Stimulated activated CD8-positive, alpha-beta memory T cell treated with anti-CD3 and anti-CD28 coated beads, Interleukin-7, amount 100 ng/mL, for 4 hours (primary cell): ENCODE results near the gene NDUFA6.
A peak's percentile ranks its signal among the peaks of the same experiment; 100 is the strongest.
"Not testable (repeated sequence)": the region's sequence is repeated elsewhere in the genome, so short reads cannot be mapped to it uniquely, and the experiment has no call there.

ENCODE experiments used
- DNase-seq, 2 donors: peaks; one replicate each; pipeline ENCODE4 v3.0.0-alpha.2; 2020; ENCODE audit warnings: low read depth in 2 of 2

NDUFA6 gene

DNA sequence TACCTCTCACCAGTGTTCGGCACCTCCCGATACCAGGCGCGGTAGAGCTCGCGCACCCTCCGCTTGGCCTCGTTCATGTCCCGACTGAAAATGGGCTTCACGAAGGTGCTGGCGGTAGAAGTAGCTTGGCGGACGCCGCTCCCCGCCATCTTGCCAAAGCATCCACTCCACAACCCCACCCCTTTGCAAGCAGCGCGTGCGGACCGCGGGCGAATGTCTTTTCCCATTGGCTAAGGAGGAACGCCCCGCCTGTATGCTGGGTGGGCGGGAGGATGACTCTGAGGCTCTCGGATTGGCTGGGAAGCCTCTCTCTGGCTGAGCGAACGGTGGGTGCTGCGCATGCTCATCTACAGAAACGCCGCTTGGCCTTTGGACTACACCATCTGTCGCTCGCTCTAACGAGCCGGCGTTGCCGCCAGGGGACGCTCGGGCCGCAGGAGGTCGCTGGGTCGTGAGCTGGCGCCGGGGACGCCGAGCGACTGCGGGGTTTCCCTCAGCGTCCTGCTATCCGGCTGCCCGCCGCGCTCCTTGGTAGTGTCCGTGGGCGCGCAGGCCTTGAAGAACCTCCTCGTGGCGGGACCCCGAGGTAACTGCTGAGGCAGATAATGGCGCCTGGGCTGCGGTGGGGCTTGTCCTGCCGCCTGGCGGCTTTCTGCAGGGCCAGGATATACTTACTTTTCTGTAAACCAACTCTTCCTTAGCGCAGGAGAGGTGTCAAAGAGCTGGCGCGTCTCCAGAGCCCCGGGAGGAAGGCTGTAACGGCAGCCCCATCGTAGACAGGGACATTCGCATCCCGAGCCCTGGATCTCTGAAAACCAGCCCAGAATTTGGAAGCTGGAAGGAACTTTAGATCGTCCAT is at the start of gene NDUFA6:
Gene NDUFA6, minus strand, starts transcription at position 177 of the 859 bp plus-strand sequence. Its CDS starts 28 bp downstream, at position 149.
- DNase-seq: peak; percentile 98 to 99

DNA sequence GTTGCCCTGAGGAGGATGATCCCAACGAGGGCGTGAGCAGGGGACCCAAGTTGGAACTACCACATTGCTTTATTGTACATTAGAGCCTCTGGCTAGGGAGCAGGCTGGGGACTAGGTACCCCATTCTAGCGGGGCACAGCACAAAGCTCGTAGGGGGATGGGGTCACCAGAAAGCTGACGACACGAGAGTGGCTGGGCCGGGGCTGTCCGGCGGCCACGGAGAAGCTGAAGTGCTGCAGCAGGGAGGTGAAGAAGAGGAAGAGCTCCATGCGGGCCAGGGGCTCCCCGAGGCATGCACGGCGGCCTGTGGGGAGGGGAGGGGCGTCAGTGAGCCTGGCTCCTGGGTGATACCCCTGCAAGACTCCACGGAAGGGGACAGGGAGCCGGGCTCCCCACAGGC is 49.6 kb upstream of the NDUFA6 start:
- DNase-seq: not testable (repeated sequence)

DNA sequence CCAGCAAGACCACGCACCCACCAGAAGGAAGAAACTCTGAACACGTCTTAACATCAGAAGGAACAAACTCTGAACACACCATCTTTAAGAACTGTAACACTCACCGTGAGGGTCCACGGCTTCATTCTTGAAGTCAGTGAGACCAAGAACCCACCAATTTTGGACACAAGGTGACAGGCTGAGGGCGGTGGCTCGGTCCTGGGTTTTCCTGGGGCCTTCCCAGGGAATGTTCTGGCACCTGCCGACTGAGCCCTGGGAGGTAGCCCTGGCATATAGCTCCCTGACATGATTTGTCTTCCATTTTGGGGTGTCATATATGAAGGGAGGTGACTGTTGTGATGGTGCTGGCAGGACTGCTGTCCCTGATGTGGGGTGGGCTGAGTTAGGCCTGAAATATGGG is 48.9 kb upstream of the NDUFA6 start:
- DNase-seq: not testable (repeated sequence)

DNA sequence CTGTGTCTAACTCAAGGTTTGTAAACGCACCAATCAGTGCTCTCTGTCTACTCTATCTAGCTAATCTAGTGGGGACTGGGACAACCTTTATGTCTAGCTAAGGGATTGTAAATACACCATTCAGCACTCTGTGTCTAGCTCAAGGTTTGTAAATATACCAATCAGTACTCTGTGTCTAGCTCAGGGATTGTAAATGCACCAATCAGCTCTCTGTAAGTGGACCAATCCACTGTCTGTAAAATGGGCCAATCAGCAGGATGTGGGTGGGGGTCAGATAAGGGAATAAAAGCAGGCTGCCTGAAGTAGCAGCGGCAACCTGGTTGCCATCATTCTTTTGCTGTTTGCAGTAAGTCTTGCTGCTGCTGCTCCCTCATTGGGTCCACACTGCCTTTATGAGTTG is 48.4 kb upstream of the NDUFA6 start:
- DNase-seq: no peak

DNA sequence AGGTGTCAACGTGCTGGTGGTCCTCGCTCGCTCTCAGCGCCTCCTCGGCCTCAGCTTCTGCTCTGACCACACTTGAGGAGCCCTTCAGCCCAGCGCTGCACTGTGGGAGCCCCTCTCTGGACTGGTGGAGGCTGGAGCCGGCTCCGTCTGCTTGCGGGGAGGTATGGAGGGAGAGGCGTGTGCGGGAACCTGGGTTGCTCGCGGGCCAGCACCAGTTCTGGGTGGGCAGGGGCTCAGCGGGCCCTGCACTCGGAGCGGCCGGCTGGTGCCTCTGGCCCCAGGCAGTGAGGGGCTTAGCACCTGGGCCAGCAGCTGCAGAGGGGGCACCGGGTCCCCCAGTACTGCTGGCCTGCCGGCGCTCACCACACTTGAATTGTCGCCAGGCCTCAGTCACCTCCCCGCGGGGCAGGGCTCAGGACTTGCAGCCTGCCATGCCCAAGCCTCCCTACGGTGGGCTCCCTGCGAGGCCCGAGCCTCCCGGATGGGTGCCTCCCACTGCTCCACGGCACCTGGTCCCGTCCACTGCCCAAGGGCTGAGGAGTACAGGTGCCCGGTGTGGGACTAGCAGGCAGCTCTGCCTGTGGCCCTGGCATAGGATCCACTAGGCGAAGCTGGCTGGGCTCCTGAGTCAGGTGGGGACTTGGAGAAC is 47.7 kb upstream of the NDUFA6 start:
- no peak for DNase-seq

DNA sequence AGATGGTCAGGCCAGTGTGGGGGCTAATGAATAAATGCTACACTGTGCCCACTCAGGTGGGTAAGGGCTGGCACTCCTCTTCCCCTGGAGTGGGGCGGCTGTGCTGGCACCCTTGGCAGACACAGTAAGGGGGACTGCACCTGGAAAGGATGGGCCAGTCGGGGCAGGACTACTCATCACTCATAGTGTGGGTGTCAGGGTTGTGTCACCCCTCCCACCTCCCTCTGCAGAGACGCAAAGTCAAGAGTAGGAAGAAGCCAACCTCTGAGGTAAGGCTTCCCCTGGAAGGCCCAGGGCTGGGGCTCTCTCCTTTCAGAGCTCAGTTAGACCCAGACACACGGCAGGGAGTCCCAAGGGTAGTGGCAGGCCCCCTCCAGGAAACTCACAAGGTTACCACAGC is 45.1 kb upstream of the NDUFA6 start:
- DNase-seq: not testable (repeated sequence)

DNA sequence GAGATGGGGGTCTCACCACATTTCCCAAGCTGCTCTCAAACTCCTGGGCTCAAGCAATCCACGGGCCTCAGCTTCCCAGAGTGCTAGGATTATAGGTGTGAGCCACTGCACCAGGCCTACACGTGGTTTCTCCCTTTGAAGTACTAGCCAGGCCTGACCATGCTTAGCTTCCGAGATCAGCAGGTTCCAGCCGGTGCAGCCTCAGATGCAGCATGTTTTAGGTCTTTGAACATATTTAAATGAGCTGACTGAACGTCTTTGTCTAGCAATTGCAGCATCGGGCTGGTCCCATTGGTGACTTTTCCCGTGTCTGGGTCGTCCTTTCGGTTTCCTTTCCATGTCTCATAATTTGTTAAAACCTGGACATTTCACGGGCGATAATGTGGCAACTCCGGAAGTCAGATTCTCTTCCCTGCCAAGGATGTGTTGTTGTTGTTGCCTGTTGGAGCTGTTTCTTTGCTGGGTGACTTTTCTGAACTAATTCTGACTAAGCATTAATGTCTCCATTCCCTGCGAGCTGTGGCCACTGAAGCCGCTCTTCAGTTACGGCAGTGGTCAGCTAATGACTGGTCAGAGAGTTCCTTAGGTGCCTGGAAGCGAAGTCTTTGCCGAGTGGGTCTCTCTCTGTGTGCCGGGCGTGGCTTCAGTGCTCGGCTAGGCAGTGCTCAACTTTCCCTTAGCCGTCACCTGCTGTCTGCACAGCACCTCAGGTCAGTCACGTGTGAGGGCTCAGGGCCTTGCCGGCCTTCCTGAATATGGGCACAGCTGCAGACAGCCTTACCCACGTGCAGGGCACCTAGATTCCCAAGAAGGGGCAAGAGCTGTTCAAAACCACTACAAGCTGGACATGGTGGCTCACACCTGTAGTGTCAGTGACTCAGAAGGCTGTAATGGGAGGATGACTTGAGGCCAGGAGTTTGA is 43.8 kb upstream of the NDUFA6 start:
- DNase-seq: no peak

DNA sequence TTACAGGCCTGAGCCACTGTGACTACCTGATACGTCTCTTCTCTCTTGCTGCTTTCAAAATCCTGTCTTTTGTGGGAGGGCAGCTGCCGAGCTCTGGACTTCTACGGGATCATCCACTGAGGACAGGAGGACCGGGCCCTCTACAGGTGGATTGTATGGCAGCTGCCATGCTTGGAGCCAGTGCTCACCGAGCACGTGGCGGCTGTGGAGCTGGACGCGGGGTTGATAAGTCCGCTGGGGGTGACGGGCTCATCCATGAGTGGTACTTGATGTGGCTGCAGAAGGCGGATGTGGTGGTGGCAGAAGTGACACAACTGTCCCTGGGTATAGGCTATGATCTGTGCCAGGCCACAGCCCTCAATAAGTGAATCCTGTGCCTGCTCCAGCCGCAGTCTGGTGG is 41.9 kb upstream of the NDUFA6 start:
- DNase-seq: no peak

DNA sequence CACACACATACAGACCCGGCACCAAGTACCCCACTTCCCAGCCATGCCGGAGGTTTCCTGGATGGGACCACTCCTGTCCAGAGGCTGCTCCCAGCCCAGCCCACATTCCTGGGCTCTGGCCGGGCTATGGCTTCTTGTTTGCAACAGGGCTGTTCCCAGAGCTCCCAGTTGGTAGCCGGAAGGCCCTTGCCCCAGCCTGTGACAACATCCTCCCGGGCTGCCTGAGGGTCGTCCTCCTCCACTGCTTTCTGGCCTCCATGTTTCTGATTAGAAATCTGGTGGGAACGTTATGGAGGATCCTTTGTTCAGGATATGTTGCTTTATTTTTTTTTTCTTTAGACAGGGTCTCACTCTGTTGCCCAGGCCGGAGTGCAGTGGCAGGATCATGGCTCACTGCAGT is 41.0 kb upstream of the NDUFA6 start:
- DNase-seq: no peak

DNA sequence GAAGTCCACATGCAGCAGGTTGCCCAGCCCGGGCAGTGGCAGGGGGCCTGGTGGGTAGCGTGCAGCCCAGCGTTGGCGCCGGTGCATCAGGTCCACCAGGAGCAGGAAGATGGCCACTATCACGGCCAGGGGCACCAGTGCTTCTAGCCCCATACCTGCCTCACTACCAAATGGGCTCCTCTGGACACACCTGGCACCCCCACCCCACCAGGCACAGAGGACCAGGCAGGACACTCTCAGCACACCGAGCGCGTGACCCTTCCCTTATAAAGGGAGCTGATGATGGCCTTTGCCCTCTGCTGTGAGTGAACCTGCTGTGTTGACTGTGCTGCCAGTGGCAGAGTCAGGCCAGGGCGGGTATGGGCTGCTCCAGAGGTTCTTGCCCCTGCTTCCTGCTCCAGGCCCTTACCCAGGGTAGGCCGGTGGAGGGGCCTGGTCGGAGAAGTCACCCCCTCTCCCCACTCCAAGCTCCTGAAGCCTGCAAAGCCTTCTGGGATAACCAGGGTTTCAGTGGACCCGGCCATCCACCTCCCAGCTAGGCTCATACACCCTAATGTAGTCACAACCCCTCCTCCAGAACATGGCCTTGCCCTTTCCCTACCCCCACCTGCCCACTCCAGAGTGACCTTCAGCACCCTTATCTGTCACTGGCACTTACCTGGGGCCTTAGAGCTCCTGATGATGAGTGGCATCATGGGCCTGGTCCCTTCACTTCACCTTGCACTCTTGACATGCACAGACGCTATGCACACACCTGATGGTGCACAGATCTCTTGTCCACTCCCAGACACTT is 40.3 kb upstream of the NDUFA6 start, which contains the start of gene CYP2D6:
Gene CYP2D6, minus strand, starts transcription at position 172 of the 793 bp plus-strand sequence. Its CDS starts 19 bp downstream, at position 153.
- not testable (repeated sequence) for DNase-seq

DNA sequence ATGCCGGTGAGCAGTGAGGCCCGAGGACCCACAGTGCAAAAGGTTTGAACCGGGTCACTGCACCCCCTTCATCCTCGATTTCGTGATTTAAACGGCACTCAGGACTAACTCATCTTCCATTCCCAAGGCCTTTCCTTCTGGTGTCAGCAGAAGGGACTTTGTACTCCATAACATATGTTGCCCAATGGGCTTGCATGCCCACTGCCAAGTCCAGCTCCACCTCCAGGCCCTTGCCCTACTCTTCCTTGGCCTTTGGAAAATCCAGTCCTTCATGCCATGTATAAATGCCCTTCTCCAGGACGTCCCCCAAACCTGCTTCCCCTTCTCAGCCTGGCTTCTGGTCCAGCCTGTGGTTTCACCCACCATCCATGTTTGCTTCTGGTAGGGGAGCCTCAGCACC is 39.6 kb upstream of the NDUFA6 start:
- DNase-seq: not testable (repeated sequence)

DNA sequence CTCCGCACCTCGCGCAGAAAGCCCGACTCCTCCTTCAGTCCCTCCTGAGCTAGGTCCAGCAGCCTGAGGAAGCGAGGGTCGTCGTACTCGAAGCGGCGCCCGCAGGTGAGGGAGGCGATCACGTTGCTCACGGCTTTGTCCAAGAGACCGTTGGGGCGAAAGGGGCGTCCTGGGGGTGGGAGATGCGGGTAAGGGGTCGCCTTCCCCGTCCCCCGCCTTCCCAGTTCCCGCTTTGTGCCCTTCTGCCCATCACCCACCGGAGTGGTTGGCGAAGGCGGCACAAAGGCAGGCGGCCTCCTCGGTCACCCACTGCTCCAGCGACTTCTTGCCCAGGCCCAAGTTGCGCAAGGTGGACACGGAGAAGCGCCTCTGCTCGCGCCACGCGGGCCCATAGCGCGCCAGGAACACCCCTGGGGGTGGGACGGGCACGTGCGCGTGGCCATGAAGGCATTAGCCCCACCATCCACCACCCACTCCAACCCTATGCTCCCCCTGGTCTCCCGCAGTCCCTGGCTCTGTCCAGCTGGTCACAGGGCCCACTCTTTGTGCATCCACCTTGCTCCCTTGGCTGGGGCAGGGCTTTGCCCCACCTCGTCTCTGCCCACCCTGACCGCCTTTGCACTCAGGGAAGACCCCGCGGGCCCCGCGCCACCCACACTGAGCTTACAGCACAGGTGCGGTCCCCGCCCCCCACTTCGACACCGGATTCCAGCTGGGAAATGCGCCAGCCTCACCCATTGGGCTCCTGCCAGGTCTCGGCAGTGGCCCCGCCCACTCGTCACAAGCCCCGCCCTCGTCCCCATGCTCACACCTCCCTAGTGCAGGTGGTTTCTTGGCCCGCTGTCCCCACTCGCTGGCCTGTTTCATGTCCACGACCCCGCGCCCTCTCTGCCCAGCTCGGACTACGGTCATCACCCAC is 38.5 kb upstream of the NDUFA6 start:
- not testable (repeated sequence) for DNase-seq

DNA sequence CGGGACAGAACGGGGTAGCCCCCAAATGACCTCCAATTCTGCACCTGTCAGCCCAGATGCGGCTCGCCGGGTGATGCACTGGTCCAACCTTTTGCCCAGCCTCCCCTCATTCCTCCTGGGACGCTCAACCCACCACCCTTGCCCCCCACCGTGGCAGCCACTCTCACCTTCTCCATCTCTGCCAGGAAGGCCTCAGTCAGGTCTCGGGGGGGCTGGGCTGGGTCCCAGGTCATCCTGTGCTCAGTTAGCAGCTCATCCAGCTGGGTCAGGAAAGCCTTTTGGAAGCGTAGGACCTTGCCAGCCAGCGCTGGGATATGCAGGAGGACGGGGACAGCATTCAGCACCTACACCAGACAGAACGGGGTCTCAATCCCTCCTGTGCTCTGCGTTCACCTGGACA is 37.4 kb upstream of the NDUFA6 start:
- not testable (repeated sequence) for DNase-seq

DNA sequence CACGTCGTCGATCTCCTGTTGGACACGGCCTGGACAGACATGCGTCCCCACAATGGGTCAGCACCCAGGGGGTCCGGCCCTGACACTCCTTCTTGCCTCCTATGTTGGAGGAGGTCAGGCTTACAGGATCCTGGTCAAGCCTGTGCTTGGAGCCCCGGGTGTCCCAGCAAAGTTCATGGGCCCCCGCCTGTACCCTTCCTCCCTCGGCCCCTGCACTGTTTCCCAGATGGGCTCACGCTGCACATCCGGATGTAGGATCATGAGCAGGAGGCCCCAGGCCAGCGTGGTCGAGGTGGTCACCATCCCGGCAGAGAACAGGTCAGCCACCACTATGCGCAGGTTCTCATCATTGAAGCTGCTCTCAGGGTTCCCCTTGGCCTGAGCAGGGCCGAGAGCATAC is 37.0 kb upstream of the NDUFA6 start:
- DNase-seq: no peak

DNA sequence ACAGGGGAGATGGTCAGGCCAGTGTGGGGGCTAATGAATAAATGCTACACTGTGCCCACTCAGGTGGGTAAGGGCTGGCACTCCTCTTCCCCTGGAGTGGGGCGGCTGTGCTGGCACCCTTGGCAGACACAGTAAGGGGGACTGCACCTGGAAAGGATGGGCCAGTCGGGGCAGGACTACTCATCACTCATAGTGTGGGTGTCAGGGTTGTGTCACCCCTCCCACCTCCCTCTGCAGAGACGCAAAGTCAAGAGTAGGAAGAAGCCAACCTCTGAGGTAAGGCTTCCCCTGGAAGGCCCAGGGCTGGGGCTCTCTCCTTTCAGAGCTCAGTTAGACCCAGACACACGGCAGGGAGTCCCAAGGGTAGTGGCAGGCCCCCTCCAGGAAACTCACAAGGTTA is 33.0 kb upstream of the NDUFA6 start:
- DNase-seq: not testable (repeated sequence)

DNA sequence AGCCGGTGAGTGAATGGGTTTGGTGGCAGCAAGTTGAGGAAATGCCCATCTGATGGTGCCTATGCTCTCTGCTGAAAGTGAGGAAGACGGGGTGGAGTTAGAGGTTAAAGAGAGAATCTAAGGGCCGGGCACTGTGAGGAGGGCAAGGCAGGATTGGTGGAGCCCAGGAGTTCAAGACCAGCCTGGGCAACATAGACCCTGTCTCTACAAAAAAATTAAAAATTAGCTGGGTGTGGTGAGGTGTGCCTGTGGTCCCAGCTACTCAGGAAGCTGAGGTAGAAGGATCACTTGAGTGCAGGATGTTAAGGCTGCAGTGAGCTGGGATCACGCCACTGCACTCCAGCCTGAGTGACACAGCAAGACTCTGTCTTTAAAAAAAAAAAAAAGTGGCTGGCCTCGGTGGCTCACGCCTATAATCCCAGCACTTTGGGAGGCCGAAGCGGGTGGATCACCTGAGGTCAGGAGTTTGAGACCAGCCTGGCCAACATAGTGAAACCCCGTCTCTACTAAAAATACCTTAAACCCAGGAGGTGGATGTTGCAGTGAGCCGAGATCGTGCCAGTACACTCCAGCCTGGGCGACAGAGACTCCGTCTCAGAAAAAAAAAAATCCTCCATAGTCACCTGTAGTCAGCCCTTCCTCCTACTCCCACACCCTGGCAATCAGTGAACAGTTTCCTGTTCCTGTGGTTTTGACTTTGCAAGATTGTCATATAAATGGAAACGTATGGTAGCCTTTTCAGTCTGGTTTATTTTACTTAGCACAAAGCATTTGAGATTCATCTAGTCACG is 29.9 kb upstream of the NDUFA6 start:
- peak; percentile 24 to 35 for DNase-seq

DNA sequence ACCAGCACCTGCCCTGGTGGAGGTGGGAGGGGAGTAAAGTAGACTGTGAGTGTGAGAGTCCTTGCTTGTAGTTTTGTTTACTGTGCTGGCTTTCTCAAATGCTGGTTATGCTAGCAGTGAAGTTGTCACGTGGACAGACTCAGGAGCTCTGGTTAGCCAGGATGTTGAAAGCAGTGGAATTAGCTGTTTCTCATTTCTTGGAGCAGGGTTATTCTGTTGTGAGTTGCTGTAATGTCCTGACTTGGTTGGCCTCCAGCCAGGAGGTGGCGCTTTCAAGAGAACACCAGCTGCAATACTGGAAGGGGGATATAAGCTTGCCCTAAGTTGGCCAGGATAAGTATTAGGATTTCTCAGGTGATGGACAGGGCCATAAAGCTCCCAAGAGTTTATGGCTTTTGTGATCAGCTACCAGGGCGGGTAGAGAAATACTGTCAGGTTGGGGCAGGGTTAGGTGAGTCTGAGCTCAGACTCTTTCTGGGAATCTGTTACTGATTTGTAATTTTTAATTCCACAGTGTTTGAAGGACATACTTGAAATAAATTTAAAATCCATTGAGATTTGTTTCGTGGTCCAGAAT is 26.4 kb upstream of the NDUFA6 start:
- no peak for DNase-seq

DNA sequence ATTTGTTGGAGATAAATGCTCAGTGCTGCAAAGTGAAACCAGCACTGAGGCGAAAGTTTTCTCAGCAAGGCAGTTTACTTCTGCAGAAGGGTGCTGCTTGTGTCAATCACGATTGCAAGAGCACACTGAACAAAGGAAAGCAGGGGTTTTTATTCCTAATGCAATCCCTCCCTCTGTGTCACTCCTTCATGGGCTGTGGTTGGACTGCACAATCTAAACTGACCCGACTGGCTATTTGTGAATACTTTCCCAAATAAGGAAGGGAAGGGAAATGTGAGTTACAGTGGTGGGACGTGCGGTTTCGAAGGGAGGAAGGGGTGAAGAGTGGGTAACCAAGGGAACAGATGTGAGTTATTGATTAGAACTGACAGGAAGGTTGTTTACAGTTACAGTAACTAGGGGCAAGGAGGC is 24.9 kb upstream of the NDUFA6 start:
- not testable (repeated sequence) for DNase-seq

DNA sequence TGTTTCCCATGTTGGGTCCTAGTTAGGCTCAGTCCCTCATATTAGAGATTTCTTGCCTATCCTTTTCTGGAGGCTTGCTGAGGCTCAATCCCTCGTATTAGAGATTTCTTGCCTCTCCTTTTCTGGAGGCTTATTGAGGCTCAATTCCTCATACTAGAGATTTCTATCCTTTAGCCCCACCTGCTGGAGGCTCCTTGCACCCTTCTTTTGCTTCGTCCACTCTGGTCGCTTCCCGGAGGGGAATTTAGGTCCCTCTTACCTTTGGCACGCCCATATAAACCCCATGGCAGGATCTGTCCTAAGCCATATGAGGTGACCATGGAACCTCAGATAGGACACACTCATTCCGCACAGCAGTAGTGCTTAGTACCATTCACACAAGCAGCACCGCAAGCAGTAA is 24.1 kb upstream of the NDUFA6 start:
- no peak for DNase-seq
